Thyroid gland (tissue), 4 donors: Measurements from ENCODE around the gene ABCC4.

Experiments
- POLR2A ChIP-seq, 2 donors: fragments of 450-650 bp; IDR thresholded peaks; one replicate each; pipeline ENCODE4 v1.6.1; 2017; ENCODE audit warnings: antibody characterized with exemption in 2 of 2, mild to moderate bottlenecking in 2 of 2, moderate library complexity in 1 of 2
- TF ChIP-seq, protein P1 (sequence below), 6 experiments: fragments of 200-600 bp in 3 of 6; fragments of 450-650 bp in 3 of 6; sonication (generic) in 3 of 6; IDR thresholded peaks; one replicate each; pipeline ENCODE4 v1.5.1; 2016 to 2019; ENCODE audit warnings: antibody characterized with exemption in 6 of 6, mild to moderate bottlenecking in 2 of 6, inconsistent platforms in 1 of 6, moderate library complexity in 1 of 6

DNA sequence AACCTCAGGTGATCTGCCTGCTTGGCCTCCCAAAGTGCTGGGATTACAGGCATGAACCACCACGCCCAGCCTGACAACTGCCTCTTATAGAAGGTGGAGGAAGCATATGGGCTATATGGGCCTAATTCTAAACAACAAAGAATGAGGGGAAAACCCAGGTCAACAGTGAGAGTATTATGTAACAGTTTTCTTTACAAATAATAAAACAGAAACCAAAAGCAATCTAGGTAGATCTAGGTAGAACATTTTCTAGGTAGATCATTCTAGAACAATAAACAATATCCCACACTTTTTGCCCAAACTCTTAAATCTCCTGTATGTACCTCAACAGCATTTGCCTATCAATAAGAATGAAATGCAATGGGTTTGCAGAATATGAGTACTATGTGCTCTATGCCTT, 267.4 kb downstream of the ABCC4 start:
- TF ChIP-seq POLR2A (IDR thresholded peaks at IDR 0.05): no peak
- TF ChIP-seq, protein P1, sequence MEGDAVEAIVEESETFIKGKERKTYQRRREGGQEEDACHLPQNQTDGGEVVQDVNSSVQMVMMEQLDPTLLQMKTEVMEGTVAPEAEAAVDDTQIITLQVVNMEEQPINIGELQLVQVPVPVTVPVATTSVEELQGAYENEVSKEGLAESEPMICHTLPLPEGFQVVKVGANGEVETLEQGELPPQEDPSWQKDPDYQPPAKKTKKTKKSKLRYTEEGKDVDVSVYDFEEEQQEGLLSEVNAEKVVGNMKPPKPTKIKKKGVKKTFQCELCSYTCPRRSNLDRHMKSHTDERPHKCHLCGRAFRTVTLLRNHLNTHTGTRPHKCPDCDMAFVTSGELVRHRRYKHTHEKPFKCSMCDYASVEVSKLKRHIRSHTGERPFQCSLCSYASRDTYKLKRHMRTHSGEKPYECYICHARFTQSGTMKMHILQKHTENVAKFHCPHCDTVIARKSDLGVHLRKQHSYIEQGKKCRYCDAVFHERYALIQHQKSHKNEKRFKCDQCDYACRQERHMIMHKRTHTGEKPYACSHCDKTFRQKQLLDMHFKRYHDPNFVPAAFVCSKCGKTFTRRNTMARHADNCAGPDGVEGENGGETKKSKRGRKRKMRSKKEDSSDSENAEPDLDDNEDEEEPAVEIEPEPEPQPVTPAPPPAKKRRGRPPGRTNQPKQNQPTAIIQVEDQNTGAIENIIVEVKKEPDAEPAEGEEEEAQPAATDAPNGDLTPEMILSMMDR (IDR thresholded peaks at IDR 0.05): no peak
